Measurements from ENCODE around the gene GUCD1.

- TF ChIP-seq CTCF (IDR thresholded peaks at IDR 0.05; ENCODE audit: low read length) (no peak), EZH2 (IDR thresholded peaks at IDR 0.05; ENCODE audit: borderline replicate concordance, low read length) (no peak)
These were observed 40.3 kb upstream of the GUCD1 start for GRCh38 chr22:24595228-24595627.

All from OCI-LY1 (cell line).